HG02981 (cell line): ENCODE results near the gene AIFM3.

Source experiments
- ATAC-seq: cut with Tn5 transposase; IDR thresholded peaks from one replicate; pipeline ENCODE4 v1.9.1; 2021; ENCODE audit warnings: mild to moderate bottlenecking, moderate library complexity; ENCODE audit not compliant: unreplicated experiment

AIFM3 gene

GRCh38 chr22:20974336-20974955 lies 7.4 kb downstream of the AIFM3 start:
- no peak for ATAC-seq

DNA sequence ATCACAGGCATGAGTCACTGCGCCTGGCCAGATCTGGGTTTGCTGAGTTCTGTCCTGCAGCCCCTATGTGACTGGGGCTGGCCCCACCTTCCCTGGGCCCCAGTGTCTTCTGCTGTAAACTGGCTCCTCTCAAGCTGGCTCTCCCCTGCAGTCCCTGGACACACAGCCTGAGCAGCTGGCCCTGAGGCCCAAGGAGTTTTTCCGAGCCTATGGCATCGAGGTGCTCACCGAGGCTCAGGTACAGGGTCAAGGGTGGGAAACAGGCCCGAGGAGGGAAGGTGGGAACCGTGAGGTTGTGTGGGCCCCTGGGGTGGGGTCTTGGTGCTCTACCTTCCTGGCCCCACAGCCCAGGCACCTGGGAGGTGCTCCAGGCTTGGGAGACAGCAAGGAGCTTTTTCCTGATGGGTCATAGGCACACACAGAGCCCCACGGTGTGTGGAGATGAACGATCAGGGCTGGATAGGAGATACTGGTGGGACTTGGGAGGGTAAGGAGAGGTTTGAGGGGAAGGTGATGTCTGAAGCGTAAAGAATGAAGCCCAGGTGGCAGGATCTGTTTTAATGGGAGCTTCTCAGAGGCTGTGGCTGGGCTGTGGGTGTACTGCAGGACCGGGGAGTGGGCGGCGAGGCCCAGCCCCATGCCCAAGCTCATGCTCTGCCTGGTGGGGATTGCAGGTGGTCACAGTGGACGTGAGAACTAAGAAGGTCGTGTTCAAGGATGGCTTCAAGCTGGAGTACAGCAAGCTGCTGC lies 8.7 kb downstream of the AIFM3 start:
- no peak for ATAC-seq

DNA sequence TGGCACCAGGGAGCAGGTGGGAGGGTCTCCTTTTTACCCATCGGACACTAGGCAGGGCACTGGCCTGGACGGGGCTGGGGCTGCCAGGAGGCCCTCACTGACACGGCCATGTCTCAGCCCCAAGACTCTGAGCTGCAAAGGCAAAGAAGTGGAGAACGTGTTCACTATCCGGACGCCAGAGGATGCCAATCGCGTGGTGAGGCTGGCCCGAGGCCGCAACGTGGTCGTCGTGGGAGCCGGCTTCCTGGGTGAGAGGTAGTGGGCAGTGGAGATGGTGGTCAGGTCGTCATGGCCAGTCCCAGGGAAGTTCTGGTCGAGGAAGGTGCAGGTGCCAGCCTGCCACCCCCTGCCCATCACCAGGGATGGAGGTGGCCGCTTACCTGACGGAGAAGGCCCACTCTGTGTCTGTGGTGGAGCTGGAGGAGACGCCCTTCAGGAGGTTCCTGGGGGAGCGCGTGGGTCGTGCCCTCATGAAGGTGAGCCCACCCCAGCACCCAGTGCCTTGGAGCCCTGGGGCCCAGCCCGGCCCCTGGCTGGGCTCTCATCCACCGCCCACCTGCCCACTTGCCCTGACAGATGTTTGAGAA lies 9.3 kb downstream of the AIFM3 start:
- ATAC-seq = no peak

DNA sequence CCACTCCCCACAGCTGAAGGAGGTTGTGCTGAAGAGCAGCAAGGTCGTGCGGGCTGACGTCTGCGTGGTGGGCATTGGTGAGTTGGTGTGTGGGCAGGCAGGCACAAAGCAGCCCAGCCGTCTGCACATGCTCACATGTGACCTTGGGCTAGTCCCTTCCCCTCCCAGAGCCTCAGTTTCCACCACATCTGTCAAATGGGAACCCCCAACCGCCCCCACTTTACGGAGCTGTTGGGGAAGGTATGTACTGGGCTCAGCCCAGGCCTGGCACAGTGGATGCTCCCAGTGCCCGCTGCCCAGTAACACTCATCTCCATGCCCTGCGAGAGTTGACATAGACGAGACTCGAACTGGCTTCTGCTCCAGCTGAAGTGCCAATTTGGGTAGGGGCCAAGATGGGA lies 10.0 kb downstream of the AIFM3 start:
- ATAC-seq = no peak

DNA sequence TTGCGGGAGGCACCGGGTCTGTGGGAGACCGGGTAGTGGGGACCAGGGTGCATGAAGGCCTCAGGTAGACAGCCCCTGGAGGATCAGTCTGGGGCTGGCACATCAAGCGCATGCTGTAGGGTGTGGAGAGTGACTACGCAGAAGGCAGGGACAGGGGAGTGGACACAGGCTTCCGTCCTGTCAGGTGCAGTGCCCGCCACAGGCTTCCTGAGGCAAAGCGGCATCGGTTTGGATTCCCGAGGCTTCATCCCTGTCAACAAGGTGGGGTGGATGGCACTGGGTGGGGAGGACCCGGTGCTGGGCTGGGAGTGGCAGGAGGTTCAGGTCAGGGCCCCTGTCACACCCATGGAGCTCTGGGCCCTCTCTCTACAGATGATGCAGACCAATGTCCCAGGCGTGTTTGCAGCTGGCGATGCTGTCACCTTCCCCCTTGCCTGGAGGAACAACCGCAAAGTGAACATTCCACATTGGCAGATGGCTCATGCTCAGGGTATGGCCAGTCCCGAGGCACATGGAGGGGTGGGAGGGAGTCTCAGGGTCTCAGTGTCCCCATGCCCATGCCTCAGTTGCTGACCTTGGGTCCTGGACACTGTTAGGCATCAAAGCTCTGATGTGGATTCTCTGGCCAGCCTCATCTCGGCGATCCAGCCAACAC lies 10.6 kb downstream of the AIFM3 start:
- ATAC-seq = no peak

DNA sequence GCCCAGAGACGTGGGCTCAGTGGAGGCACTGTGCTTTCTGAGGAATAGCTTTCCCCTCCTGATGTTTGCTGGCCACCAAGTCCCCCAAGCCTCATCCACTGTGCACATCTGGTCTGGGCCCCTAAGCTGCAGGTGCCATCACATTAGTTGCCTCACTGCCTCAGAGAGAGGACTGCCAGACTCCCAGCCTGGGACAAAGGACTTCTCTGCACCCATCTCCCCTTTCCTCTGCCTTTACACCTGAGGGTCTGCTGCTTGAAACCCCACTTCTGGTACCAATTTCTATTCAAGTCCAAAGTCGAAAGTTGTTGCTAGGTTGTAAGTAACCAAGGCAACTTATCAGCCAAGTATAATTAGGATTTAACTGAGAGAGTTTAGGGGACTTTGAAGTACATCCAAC lies 11.4 kb downstream of the AIFM3 start:
- ATAC-seq = no peak

DNA sequence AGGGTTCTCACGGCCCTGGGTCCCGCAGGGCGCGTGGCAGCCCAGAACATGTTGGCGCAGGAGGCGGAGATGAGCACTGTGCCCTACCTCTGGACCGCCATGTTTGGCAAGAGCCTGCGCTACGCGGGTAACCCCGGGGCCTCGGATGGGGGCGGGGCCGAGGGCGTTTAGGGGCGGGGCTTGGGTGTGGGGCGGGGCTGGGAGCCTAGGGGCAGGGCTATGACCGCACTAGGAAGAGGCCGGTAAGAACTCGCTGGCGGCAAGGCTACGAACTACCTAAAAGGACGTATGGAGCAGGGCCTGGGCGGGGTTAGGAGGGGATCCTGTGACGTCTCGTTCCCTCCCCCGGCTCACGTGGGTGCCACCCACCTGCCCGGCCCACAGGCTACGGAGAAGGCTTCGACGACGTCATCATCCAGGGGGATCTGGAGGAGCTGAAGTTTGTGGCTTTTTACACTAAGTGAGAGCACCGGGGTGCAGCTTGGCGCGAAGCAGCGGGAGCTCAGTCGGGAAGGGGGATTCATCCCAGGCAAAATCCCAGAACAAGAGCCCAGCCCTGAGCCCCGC lies 12.3 kb downstream of the AIFM3 start:
- no peak for ATAC-seq

DNA sequence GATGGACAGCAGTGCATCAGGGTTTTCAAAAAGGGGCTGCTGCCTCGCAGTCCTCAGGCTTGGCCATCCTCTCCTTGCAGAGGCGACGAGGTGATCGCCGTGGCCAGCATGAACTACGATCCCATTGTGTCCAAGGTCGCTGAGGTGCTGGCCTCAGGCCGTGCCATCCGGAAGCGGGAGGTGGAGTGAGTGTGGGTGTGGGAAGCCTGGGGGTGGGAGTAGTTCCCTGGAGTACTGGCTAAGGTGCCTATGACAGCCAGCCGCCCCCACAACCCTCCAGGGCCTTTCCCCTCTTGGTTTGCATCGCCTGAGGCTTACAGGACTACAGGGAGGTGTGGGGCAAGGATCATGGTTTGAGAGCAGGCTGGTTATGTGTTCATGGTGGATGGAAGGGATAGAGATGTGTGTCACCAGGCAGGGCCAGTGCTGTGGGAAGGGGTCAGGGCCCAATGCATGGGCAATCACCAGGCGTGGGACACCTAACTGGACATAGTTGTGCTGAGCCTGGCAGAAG lies 12.9 kb downstream of the AIFM3 start:
- no peak for ATAC-seq

DNA sequence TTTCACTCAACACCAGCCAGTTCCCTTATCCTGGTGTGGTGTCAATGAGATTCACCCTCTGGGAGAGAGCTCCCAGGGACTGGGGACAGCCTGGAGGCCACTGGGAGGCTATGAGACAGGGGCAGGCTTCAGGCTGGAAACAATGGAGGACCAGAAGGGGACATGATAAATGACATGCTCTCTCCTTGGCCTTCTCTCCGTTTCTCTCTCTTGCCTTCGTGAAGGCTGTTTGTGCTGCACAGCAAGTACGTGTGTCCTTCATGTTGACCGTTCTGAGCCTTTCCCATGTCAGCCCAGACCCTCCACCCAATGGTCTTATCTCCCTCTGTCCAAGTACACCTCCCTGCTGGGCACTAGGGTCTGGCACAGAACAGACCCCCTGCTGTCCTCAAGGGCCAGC lies 13.5 kb downstream of the AIFM3 start:
- no peak for ATAC-seq

GRCh38 chr22:20980938-20981722 lies 14.1 kb downstream of the AIFM3 start:
- no peak for ATAC-seq

GRCh38 chr22:20981787-20982562 lies 14.9 kb downstream of the AIFM3 start, which contains the start of gene LZTR1:
TSS of gene LZTR1 (plus strand) at chr22:20982297. CDS start at chr22:20982372, 75 bp downstream.
- ATAC-seq = peak; percentile 74

DNA sequence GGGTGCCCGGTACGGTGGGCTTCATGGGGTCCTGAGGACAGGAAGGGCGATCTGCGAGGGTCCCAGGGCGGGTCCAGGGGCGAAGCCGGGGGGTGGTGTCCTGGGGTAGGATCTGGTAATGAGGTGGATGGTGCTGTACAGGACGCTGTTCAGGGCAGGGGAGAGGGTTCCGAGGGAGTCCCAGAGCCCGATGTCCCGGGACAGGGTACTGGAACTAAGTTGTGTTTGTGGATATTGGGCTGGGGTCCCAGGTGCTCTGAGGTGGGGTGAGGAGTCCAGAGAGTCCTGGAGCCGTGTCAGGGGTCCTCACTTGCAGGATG lies 15.5 kb downstream of the AIFM3 start:
- no peak for ATAC-seq

- ATAC-seq = no peak
Observed at GRCh38 chr22:20983081-20983771, 16.2 kb downstream of the AIFM3 start.

DNA sequence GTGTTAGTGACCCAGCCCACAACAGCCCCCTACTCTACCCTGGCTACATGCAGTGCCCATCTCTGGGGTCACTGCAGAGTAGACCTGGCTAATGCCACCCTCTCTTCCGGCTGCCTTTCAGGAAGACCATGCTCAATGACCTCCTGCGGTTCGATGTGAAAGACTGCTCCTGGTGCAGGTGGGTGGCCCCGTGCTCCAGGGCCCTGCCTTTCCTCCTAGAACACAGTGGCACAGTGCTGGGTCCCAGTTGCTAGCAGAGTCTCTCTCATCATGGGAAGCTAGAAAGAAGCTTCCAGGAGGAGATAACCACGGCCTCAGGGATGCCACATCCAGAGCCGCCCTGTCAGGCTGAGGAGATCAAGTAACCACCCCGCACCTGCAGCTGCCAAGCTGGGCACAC lies 18.7 kb downstream of the AIFM3 start:
- ATAC-seq = no peak

- no peak for ATAC-seq
Observed at GRCh38 chr22:20986365-20986764, 19.3 kb downstream of the AIFM3 start.

DNA sequence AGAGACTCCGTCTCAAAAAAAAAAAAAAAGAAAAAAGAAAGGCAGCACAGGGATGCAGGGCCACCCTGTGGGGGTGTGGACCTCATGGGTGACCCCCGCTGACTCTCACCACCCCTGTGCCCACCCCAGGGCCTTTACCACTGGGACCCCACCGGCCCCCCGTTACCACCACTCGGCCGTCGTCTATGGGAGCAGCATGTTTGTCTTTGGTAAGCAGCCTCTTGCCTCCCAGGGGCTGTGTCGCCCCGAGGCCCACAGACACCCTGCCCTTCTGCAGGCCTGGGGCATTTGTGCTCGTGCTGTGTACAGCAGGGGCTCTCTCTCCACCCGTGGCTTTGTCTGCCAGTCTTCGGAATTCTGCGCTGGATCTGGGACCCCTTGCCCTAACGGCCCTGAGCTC lies 20.3 kb downstream of the AIFM3 start:
- no peak for ATAC-seq

DNA sequence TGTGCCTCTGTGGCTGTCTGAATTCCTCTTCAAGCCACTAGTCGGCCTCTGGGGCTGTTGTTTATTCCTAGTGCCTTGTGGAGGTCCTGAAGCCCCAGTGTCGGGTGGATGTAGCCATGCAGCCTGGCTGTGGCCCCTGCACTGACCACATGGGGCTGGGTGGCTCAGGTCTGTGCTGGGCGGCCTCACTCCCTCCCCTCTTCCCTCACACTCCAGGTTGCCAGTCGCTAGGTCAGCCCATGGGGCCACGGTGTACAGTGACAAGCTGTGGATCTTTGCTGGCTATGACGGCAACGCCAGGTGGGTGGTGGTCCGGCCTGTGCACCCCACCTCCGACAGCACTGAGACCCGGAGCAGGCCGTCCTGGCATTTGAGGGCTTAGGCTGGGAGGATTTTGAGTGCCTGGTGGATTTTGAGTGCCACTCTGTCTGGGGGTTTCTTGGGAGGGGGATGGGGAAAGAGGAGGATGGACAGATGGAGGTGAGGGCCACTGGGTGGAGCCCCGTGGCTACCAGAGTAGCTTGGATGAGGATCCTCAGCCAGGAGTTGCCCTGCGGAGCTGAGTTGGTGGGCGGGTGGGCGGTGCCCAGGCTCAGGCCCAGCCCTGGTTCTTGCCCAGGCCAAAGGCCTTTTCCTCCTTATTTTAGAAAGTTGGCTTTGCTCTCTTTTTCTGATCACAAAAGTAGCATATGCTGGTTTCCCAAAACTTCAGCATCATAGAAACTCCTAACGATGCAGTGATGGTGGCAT lies 21.7 kb downstream of the AIFM3 start:
- ATAC-seq = no peak

GRCh38 chr22:20989323-20990138 lies 22.5 kb downstream of the AIFM3 start:
- no peak for ATAC-seq
